Cardiac muscle cell (in vitro differentiated cells and primary cell): ENCODE data around the gene LINC01488. TPM values are rescaled to one million over a fixed set of nuclear protein-coding genes. Genes with fewer than 3 reads are reported as not detected.

ENCODE experiments used
- DNase-seq, 2 donors: peaks; one replicate each; pipeline versions ENCODE4 v3.0.0 to v3.0.0-alpha.2; 2010 to 2017; ENCODE audit warnings: low read depth in 1 of 2, low spot score in 1 of 2
- H3K27ac ChIP-seq: fragments of 200-600 bp; sonication (generic); 2 replicates; pipeline ENCODE4 v1.5.1; 2016
- H3K27me3 ChIP-seq: fragments of 200-600 bp; sonication (generic); 2 replicates; pipeline ENCODE4 v1.6.0; 2016; ENCODE audit warnings: control low read depth
- H3K36me3 ChIP-seq: fragments of 200-600 bp; sonication (generic); 2 replicates; pipeline ENCODE4 v1.5.1; 2016; ENCODE audit warnings: control low read depth
- H3K4me1 ChIP-seq: fragments of 200-600 bp; sonication (generic); 2 replicates; pipeline ENCODE4 v1.8.1; 2017; ENCODE audit warnings: low read depth, mild to moderate bottlenecking, mixed run types
- H3K4me3 ChIP-seq: fragments of 200-600 bp; sonication (generic); 2 replicates; pipeline ENCODE4 v1.5.1; 2016; ENCODE audit warnings: mild to moderate bottlenecking
- H3K9me3 ChIP-seq: fragments of 200-600 bp; sonication (generic); 2 replicates; pipeline ENCODE4 v1.5.1; 2017; ENCODE audit warnings: low read depth, mild to moderate bottlenecking, control low read depth
- CTCF ChIP-seq: IDR thresholded peaks from 2 replicates; pipeline ENCODE4 v1.5.1; 2012; ENCODE audit warnings: low read depth, mild to moderate bottlenecking, low read length
- polyA plus RNA-seq: library from polyadenylated mRNA; unstranded; fragments of >200 nt; fragmentation: Nextera tagmentation; extraction: Ambion mirVana; gene quantifications from 2 replicates; pipeline ENCODE4 v1.2.1, GENCODE V29; 2016
- total RNA-seq: library from RNA; depleted of rRNA; stranded (reverse); fragments of >200 nt; gene quantifications from 2 replicates; pipeline ENCODE4 v1.2.3, GENCODE V29; 2016

LINC01488 gene
- total and polyA plus RNA-seq, 2 experiments from 2014 or later, result 1.1 to 1.6 TPM

DNA sequence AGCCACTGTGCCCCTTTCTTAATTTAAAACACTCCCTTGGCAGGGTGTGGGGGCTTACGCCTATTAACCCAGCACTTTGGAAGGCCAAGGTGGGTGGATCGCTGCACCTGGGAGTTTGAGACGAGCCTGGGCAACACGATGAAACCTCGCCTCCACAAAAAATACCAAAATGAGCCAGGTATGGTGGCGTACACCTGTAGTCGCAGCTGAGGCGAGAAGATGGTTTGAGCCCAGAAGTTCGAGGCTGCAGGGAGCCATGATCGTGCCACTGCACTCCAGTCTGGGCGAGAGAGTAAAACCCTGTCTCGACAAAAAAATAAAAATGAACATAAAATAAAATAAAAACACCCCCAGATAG lies 45.0 kb downstream of the LINC01488 start:
- no peak for DNase-seq
- no peak overlapping the region for H3K27ac ChIP-seq
- H3K27me3 ChIP-seq, result no peaks in the 10 kb centered on the region
- H3K36me3 ChIP-seq, result no peaks in the 10 kb centered on the region
- H3K4me3 ChIP-seq, result no peak overlapping the region
- H3K9me3 ChIP-seq, result no peaks in the 10 kb centered on the region
- no peak for TF ChIP-seq CTCF
- H3K4me1 ChIP-seq, result no peaks in the 10 kb centered on the region

- Histone ChIP-seq H3K4me1 (no peaks in the 10 kb centered on the region), H3K4me3 (no peak overlapping the region), H3K36me3 (no peaks in the 10 kb centered on the region), H3K27me3 (no peaks in the 10 kb centered on the region), H3K9me3 (no peaks in the 10 kb centered on the region), H3K27ac (no peak overlapping the region)
- no peak for TF ChIP-seq CTCF
- no peak for DNase-seq
Measured at GRCh38 chr11:69529001-69529400, 47.5 kb downstream of the LINC01488 start.

- H3K36me3 ChIP-seq, result no peaks in the 10 kb centered on the region
- no peaks in the 10 kb centered on the region for H3K9me3 ChIP-seq
- no peak overlapping the region for H3K27ac ChIP-seq
- no peaks in the 10 kb centered on the region for H3K4me1 ChIP-seq
- H3K4me3 ChIP-seq, result no peak overlapping the region
- DNase-seq, result no peak
- no peaks in the 10 kb centered on the region for H3K27me3 ChIP-seq
- TF ChIP-seq CTCF, result no peak
Measured at GRCh38 chr11:69530278-69531070, 49.0 kb downstream of the LINC01488 start.

DNA sequence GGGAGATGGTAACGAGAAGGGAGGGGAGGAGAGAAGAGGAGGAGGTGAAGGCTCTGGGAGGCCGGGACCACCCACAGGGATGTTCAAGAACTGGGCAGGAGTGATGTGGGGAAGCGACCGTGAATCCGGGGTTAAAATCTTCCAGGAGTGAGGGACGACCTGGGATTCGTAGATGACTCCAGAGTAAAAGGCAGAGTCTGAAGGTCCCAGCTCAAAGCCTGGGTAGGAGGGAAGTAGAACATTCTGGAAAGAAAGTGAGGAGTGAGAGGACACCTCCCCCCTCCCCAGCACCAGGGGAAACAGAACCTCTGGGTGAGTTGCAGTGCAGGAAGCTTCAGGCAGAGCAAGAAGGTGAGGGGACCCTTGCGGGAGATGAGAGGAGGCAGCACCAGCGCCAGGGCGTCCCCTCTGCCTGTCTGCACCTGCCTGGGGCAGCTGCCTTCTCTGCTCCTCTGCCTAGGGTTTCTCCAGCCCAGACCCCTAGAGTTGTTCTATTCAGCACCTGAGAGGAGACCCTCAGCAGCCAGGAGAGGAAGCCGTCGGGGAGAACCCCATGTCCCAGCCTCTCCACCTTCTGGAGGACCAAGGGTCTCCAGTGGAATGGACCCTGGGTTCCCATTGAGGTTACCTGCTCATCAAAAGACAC lies 49.7 kb downstream of the LINC01488 start:
- H3K27ac ChIP-seq, result no peak overlapping the region
- no peak for DNase-seq
- H3K36me3 ChIP-seq, result no peaks in the 10 kb centered on the region
- H3K27me3 ChIP-seq, result no peaks in the 10 kb centered on the region
- H3K4me1 ChIP-seq, result no peaks in the 10 kb centered on the region
- no peak for TF ChIP-seq CTCF
- no peaks in the 10 kb centered on the region for H3K9me3 ChIP-seq
- no peak overlapping the region for H3K4me3 ChIP-seq

GRCh38 chr11:69531717-69532088 lies 50.2 kb downstream of the LINC01488 start:
- Histone ChIP-seq H3K36me3 (no peaks in the 10 kb centered on the region), H3K27ac (no peak overlapping the region), H3K9me3 (no peaks in the 10 kb centered on the region), H3K27me3 (no peaks in the 10 kb centered on the region), H3K4me3 (no peak overlapping the region), H3K4me1 (no peaks in the 10 kb centered on the region)
- no peak for DNase-seq
- TF ChIP-seq CTCF, result no peak
